ENCODE measurements around the gene RTEL1.
"Not testable (repeated sequence)": the region's sequence is repeated elsewhere in the genome, so short reads cannot be mapped to it uniquely, and the experiment has no call there.

Gene RTEL1

GRCh38 chr20:63652192-63652980, 5.7 kb upstream of the RTEL1 start:
- DNase-seq = no peak

DNA sequence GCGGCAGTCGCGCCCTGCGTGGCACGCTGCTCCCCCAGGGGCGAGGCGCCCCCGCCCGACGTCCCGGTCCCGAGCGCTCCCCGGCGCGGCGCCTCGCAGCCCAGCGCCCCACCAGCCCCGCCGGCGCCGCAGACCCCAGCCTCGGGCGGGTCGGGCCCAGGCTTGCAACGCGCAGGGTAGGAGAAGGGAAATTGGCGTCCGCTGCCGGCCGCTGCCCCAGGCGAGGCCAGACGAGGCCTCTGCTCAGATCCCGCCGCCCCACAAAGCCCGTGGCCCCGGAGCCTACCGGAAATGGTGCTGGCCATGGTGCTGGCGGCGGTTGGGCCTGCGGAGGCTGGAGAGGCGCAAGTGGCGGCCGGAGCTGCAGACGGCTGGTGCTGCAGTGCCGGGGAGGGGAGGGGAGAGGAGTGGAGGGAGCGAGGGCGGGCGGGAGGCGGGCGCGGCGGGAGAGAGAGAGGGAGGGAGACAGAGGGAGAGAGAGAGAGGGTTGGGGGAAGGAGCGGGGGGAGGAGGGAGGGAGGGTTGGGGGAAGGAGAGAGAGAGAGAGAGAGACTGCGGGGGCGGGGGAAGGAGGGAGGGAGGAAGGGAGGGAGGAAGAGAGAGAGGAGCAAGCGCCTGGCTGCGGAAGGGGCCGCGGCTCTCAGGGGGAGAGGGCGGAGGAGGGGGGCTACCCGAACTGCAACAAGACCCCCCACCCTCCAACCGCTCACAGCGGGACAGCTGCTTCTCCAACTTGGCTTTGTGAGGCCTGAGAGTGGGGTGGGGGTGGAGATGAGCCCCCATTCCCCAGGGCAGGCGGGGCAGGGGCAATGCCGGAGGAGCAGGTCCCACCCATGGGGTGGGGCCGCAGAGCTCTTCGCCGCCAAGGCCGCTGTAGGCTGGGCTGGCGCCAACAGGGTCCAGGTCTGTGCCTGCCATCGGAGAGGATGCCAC, 4.8 kb upstream of the RTEL1 start, which contains the start of gene STMN3:
STMN3 (minus strand) TSS at position 384 of the 933 bp plus-strand sequence; CDS start at position 305, 79 bp downstream.
- peak; percentile 70 for DNase-seq

GRCh38 chr20:63653974-63654668, 4.0 kb upstream of the RTEL1 start:
- DNase-seq = no peak

DNA sequence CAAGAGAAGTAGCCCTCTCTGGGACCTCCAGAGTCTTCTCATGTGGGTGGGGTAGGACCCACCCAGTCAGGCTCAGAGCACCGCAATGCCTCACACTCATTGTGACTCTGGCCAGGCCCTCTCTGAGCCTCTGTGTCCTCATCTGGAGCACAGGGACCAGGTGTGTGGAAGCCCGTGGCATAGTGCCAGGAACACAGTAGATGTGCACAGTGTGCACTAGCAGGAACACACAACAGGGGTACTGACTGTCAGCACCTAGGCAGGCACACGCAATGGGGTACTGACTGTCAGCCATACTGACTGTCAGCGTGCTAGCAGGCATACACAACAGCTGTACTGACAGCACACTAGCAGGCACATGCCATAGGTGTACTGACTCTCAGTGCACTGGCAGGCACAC, 2.9 kb upstream of the RTEL1 start:
- no peak for DNase-seq

DNA sequence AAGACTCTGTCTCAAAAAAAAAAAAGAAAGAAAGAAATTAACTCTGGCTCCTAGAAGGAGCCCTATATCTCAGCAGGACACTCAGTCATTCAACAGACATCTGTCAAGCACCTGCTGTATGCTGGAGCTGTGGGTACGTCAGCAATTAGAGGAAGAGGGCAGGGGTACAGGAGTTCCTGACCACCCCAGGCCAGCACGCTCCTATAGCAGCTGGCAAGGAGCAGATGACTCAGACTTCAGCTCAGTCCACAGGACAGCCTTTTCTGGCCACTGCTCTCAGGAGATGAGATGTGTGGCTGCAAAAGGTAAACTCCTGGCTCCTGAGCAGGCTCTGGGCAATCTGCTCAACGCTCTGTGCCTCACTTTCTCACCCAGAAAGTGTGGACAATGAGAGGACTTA, 1.7 kb upstream of the RTEL1 start:
- DNase-seq = no peak

DNA sequence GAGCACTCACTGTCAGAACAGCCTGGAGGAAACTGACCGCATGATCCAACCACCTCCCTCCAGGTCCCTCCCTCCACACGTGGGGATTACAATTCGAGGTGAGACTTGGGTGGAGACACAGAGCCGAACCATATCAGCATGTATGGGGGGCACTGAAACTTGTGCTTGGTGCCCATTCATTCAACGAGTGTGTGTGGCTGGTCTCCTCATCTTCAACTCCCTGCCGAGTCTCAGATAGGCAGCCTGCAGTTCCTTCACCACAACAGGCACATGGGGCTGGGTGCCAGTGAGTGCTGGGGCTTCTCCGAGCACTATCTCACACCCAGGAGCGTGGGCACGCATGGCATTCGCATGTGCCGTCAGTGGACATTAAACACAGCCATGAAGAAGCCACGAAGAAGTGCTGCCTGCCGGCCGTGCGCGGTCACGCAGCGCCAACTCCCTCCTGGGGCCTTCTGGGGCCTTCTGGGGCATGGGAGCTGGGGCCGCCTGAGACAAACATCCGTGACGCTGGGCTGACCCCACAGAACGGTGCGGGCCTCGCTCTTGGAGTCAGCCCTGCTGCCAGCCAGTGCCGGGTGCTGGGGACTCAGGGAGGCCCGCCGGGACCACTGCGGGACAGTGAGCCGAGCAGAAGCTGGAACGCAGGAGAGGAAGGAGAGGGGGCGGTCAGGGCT, 714 bp upstream of the RTEL1 start:
- DNase-seq = no peak

DNA sequence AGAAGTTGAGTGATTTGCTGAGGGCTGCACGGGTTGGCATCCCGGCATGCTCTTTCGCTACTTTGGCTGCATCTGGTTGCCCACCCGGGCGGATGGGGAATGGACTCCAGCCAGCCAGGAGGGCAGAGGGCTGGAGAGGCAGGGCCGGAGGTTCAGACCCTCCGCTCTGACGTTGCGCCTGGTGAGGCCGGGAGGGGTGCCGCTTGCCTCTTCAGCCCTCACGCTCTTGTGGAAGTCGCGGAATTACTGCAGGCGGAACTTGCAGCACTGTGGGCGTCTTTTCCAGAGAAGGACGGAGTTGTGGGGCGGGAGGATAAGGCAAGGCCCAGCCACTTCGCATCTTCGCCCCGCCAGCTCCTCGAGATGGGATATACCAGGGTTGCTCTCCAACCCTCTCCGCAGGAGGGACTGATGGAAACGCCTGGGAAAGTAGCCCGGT, 656 bp downstream of the RTEL1 start:
- no peak for DNase-seq

DNA sequence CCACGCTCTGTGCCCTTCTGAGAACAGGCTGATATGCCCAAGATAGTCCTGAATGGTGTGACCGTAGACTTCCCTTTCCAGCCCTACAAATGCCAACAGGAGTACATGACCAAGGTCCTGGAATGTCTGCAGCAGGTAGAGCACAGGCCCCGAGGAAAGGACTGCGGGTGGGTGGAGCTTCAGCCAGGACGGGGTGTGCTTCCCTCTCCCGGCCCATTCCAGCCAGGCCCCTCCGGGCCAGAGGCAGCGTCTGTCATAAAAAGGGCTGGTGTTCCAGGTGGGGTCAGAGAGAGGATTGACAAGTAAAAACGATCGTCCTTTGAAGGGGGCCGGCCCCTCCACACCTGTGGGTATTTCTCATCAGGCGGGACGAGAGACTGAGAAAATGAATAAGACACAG, 1.3 kb downstream of the RTEL1 start:
- DNase-seq = no peak

GRCh38 chr20:63660174-63660573, 2.1 kb downstream of the RTEL1 start:
- DNase-seq = not testable (repeated sequence)

- DNase-seq = no peak
These were observed 2.5 kb downstream of the RTEL1 start for GRCh38 chr20:63660622-63661021.

DNA sequence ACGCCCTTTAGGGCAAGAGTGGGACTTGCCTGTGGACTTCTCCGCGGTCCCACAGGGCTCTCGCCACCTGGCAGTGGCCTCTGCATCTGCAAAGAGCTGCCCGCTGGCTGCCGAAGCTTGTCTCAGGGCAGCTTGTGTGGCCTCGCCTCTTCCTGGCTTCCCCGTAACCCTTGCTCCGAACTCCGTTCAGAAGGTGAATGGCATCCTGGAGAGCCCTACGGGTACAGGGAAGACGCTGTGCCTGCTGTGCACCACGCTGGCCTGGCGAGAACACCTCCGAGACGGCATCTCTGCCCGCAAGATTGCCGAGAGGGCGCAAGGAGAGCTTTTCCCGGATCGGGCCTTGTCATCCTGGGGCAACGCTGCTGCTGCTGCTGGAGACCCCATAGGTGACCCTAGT, 3.0 kb downstream of the RTEL1 start:
- DNase-seq = no peak

GRCh38 chr20:63661959-63662812, 4.1 kb downstream of the RTEL1 start:
- no peak for DNase-seq

DNA sequence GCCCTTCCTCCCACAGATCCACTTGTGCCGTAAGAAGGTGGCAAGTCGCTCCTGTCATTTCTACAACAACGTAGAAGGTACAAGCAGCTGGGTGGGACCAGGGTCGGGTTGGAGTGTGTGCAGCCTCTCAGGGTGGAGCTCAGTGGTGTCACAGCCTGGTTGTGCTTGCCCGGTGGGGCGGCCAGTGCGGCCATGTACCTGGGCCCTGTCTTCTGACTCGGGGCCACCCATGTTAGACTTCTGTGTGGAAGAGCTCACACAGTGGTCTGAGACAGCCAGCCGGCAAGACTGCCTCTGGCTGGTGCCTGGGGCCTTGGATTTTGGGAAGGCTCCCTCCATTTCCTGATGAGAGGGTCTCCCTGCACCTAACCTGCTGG, 4.7 kb downstream of the RTEL1 start:
- DNase-seq = no peak

DNA sequence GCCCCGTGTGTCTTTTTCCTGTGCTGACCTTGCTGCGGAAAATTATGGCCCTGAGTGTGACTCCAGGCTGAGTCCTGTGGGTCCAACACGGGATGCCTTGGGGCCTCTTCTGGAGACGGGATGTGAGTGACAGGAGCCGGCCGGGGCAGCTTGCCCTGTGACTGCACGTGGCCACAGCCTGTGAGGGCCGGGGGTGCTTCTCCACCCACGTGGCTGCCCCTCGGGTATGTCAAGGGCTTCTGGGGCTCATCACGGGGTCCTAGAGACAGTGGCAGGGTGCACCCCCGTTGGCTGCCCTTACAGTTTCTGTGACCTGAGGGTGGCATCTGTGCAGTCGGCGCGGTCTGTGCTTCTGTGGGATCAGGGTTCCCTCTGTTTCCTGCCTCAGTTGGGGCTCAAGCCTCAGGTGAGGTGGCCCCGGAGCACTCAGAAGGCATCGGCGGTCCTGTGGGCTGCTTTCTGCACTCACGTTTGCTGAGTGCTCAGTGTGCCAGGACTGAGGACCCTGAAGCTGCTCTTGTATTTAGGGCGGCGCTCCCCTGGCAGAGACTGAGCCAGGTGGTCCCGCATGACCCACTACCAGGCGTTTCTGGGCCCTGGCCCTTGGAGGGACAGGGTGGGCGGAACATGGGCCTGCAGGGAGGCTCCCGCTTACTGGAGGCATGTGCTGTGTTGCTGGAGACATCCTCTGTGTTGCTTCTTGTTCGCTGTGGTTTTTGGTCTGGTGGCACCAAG, 5.4 kb downstream of the RTEL1 start:
- DNase-seq = no peak

DNA sequence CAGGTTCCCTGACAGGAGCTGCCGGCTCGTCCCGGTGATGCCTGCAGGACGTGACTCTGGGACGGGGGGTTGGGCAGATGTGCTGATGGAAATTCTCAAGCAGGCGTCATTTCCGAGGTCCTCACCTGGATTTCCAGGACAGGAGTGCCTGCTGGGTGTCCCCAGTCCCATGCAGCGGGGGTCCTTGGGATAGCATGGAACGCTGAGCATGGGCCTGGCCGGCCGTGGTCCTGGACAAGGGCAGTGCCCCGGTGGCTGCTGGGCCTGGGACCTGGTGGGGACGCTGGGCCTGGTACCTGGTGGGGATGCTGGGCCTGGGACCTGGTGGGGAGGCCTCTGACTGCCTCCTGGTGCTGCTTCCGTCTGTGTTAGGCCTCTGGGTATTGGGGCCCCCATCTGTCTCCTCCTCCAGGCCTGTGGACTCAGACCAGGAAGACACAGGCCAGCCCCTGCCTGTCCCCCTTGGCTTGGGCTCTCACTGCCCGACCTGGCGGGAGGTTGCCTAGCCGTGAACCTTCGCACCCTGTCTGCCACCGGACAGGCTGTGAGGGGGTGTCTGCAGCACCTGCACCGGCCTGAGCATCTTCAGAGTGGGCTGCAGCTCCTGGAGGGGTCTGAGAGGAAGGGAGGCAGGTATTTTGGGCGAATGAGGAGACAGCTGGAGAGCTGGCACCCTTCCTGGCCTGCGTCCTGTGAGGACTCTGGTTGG, 6.2 kb downstream of the RTEL1 start:
- no peak for DNase-seq

DNA sequence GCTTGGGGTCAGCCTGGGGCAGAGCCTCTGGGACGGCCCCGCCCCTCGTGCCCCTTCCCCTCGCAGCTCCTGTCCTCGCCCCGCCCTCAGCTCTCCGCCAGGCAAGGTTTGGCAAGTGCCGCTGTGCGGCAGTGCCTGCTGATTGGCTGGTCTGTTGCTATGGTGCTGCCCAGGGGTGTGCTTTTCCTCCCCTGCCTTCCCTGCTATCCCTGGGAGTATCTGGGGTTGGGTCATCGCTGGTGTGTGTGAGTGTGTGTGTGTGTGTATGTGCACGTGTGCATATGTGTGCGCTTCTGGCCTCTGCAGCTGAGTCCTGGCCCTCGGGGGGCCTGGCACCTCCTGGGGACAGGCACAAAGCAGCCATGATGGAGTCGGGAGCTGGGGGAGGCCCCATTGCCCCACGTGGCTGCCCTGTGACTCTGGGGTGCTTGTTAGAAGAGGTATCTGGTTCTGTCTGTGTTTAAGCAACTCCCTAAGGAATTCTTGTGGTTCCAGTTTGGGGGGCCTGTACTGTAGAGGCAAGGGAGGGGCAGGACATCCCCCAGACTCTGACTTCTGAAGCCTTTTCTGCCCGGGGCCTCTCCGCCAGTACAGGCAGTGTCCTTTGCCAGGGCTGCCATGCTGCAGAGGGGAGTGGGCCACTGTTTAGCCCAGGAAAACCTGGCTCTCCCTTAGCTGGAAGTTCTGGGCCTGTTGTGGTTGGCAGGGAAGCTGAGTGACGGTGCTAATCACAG, 6.9 kb downstream of the RTEL1 start:
- no peak for DNase-seq

DNA sequence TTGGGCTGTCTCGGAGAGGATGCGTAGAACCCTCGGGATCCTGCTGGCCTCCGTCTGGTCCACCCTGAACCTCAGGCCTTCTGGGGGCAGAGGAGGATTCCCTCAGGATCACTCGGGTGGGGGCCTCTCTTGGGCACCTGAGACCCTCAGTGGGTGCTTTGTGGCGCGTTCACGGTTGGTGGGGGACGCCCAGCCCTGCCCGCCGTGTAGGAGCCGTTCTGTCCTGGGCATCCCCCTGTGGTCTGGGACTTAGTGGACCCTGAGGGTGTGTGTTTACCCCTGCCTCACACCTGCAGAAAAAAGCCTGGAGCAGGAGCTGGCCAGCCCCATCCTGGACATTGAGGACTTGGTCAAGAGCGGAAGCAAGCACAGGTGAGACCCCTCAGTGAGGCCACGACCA, 7.6 kb downstream of the RTEL1 start:
- no peak for DNase-seq

DNA sequence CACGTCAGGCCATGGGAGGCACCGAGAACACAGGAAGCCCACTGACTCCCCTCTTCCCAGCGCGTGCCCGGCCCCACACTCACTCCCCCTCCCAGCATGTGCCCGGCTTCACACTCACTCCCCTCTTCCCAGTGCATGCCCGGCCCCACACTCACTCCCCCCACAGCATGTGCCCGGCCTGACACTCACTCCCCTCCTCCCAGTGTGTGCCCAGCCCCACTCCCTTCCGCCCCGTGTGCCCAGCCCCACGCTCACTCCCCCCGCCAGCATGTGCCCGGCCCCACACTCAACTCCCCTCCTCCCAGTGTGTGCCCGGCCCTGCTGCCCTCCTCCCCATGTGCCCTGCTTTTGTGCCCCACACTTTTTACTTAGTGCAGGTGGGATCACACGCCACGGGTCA, 9.7 kb downstream of the RTEL1 start:
- no peak for DNase-seq

- no peak for DNase-seq
These were observed 10.2 kb downstream of the RTEL1 start for GRCh38 chr20:63668351-63668750.

GRCh38 chr20:63671695-63672094, 13.6 kb downstream of the RTEL1 start:
- not testable (repeated sequence) for DNase-seq
